ENCODE data around the gene FRMPD4. TPM values are rescaled to one million over a fixed set of nuclear protein-coding genes. Genes with fewer than 3 reads are reported as not detected.

The FRMPD4 gene
- total RNA-seq, 1 experiment from 2014 or later: not detected

DNA sequence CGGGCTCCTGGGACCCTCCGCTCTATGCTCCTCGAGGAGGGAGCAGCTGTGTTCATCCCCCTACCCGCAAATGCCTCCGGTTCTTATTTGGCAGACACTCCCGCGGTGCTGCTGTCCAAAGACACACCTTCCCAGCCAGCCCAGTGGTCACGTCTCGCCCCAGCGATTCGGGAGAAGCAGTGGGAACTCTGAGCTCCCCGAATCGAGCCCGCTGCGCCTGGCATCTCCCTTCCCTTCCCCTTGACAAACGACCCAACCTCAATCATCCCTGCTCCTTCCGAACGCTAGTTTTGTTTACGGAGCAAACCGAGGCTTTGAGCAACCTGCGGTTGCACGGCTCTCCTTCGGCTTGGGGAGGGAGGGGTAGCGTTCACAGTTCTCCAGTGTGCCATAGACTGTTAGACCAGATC is 317 bp upstream of the FRMPD4 start:
- BruUV-seq (replicated peaks): no TSS peak
- no peak for DNase-seq
- Mint-ChIP-seq H3K27me3 (ENCODE audit: insufficient read depth, unreplicated experiment) (peaks cover 6% of the 10 kb centered on the region), H3K36me3 (ENCODE audit: insufficient read depth, unreplicated experiment) (no peaks in the 10 kb centered on the region), H3K9me3 (ENCODE audit: unreplicated experiment) (no peaks in the 10 kb centered on the region), H3K27ac (ENCODE audit: unreplicated experiment) (no peak overlapping the region), H3K4me1 (ENCODE audit: low read depth, unreplicated experiment) (no peaks in the 10 kb centered on the region), H3K4me3 (ENCODE audit: unreplicated experiment) (no peak overlapping the region)
- Histone ChIP-seq H3K9me3 (no peaks in the 10 kb centered on the region), H3K27me3 (replicated peaks; ENCODE audit: control insufficient read depth, insufficient read depth, low read length) (no peaks in the 10 kb centered on the region), H3K4me3 (ENCODE audit: low read depth, low read length) (no peak overlapping the region), H3K36me3 (ENCODE audit: control insufficient read depth, insufficient read depth, low read length) (no peaks in the 10 kb centered on the region), H3K4me1 (no peaks in the 10 kb centered on the region)
- no peak for TF ChIP-seq CTCF (IDR thresholded peaks at IDR 0.05; ENCODE audit: insufficient read depth in 1 of 2, low read depth in 1 of 2, low read length in 1 of 2, severe bottlenecking in 1 of 2, unreplicated experiment in 1 of 2)
- ChIA-PET POLR2A (no interaction called here), CTCF (no interaction called here)
- intact Hi-C loops (cut with micrococcal nuclease; ENCODE audit: unreplicated experiment): no loop called here

DNA sequence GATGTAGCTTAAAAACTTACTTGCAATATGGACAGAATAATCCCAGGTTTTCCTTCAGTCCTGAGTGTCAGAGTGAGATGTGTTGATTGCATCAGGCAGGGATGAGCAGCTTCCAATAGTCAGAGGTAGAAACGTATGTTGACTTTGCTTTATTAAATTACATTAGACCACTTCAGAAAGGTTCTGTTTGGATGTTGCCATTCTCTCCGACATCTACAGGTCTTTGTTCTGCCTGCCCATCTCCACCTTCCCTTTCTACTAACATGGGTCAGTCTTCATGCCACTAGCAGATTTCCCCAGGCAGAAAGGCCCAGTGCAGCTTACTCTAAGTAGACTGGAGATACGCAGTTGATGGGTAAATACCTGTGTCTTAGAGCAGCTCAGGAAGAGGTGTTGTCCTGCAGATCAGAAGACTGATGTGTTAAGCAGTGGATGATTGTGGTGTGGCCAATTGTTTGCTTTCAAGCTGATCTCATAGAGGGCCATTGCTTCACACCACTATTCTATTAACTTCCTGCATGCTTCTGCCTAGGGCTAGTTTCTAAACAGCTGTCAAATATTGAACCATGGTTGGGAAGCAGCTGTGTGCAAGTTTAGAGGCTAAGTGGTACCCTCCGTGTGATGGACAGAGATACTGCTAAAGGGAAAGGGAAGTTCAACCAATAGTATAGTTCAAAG is 1.8 kb downstream of the FRMPD4 start:
- Histone ChIP-seq H3K9me3 (no peaks in the 10 kb centered on the region), H3K4me3 (ENCODE audit: low read depth, low read length) (no peak overlapping the region), H3K36me3 (ENCODE audit: control insufficient read depth, insufficient read depth, low read length) (no peaks in the 10 kb centered on the region), H3K27me3 (replicated peaks; ENCODE audit: control insufficient read depth, insufficient read depth, low read length) (no peaks in the 10 kb centered on the region), H3K4me1 (no peaks in the 10 kb centered on the region)
- no peak for DNase-seq
- Mint-ChIP-seq H3K27me3 (ENCODE audit: insufficient read depth, unreplicated experiment) (peaks cover 6% of the 10 kb centered on the region), H3K27ac (ENCODE audit: unreplicated experiment) (no peak overlapping the region), H3K36me3 (ENCODE audit: insufficient read depth, unreplicated experiment) (no peaks in the 10 kb centered on the region), H3K9me3 (ENCODE audit: unreplicated experiment) (no peaks in the 10 kb centered on the region), H3K4me1 (ENCODE audit: low read depth, unreplicated experiment) (no peaks in the 10 kb centered on the region), H3K4me3 (ENCODE audit: unreplicated experiment) (no peak overlapping the region)
- no peak for TF ChIP-seq CTCF (IDR thresholded peaks at IDR 0.05; ENCODE audit: insufficient read depth in 1 of 2, low read depth in 1 of 2, low read length in 1 of 2, severe bottlenecking in 1 of 2, unreplicated experiment in 1 of 2)
- intact Hi-C loops (cut with micrococcal nuclease; ENCODE audit: unreplicated experiment): no loop called here
- ChIA-PET CTCF (no interaction called here), POLR2A (no interaction called here)
- no TSS peak for BruUV-seq (replicated peaks)

DNA sequence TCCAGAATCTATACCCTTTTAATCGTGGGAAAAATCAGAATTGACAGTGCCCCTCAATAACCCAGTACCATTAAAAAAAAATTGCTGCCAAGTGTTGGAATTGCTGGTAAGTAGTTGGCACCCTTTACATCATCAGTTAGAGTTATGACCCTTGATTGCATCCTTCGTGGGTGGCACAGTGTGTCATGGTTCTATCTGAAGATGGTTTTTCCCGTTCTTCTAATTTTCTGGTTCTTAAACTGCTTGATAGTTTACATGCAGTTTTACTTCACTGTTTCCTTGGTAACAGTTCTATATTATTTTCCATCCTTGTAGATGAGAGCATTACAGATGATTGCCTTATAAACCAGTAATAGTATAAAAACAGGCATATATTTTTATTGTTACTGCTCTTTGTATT is 3.2 kb downstream of the FRMPD4 start:
- Histone ChIP-seq H3K27me3 (replicated peaks; ENCODE audit: control insufficient read depth, insufficient read depth, low read length) (no peaks in the 10 kb centered on the region), H3K4me3 (ENCODE audit: low read depth, low read length) (no peak overlapping the region), H3K4me1 (no peaks in the 10 kb centered on the region), H3K36me3 (ENCODE audit: control insufficient read depth, insufficient read depth, low read length) (no peaks in the 10 kb centered on the region), H3K9me3 (no peaks in the 10 kb centered on the region)
- Mint-ChIP-seq H3K36me3 (ENCODE audit: insufficient read depth, unreplicated experiment) (no peaks in the 10 kb centered on the region), H3K4me3 (ENCODE audit: unreplicated experiment) (no peak overlapping the region), H3K27me3 (ENCODE audit: insufficient read depth, unreplicated experiment) (peaks cover 4% of the 10 kb centered on the region), H3K27ac (ENCODE audit: unreplicated experiment) (no peak overlapping the region), H3K4me1 (ENCODE audit: low read depth, unreplicated experiment) (no peaks in the 10 kb centered on the region), H3K9me3 (ENCODE audit: unreplicated experiment) (no peaks in the 10 kb centered on the region)
- DNase-seq: no peak
- no TSS peak for BruUV-seq (replicated peaks)
- intact Hi-C loops (cut with micrococcal nuclease; ENCODE audit: unreplicated experiment): no loop called here
- ChIA-PET POLR2A (no interaction called here), CTCF (no interaction called here)
- TF ChIP-seq CTCF (IDR thresholded peaks at IDR 0.05; ENCODE audit: insufficient read depth in 1 of 2, low read depth in 1 of 2, low read length in 1 of 2, severe bottlenecking in 1 of 2, unreplicated experiment in 1 of 2): no peak
